NCI-H1105 treated with DMSO at 0.1 percent for 48 hours (cell line): ENCODE measurements around the gene DDR1.
"Not testable (repeated sequence)": the region's sequence is repeated elsewhere in the genome, so short reads cannot be mapped to it uniquely, and the experiment has no call there.

ENCODE experiments used
- DNase-seq: peaks from one replicate; lab custom pipeline; 2025; lab: John Stamatoyannopoulos, UW

The DDR1 gene

GRCh38 chr6:30883685-30884520 lies at the start of gene DDR1:
Gene DDR1 (plus strand): TSS chr6:30884519. CDS start chr6:30888730, 4,211 bp downstream.
- DNase-seq = peak; percentile 65

GRCh38 chr6:30834646-30835045 lies 49.7 kb upstream of the DDR1 start:
- no peak for DNase-seq

GRCh38 chr6:30835576-30835975 lies 48.7 kb upstream of the DDR1 start:
- no peak for DNase-seq

GRCh38 chr6:30836431-30836866 lies 47.9 kb upstream of the DDR1 start:
- no peak for DNase-seq

- DNase-seq = no peak
These were observed 47.4 kb upstream of the DDR1 start for GRCh38 chr6:30836957-30837356.

- DNase-seq = no peak
These were observed 46.9 kb upstream of the DDR1 start for GRCh38 chr6:30837432-30837831.

GRCh38 chr6:30837870-30838269 lies 46.4 kb upstream of the DDR1 start:
- DNase-seq = no peak

- DNase-seq = no peak
These were observed 44.6 kb upstream of the DDR1 start for GRCh38 chr6:30839671-30840070.

- no peak for DNase-seq
These were observed 44.0 kb upstream of the DDR1 start for GRCh38 chr6:30840084-30840934.

GRCh38 chr6:30840935-30841643 lies 43.2 kb upstream of the DDR1 start:
- DNase-seq = no peak

GRCh38 chr6:30841644-30842504 lies 42.4 kb upstream of the DDR1 start:
- DNase-seq = no peak

- no peak for DNase-seq
These were observed 41.3 kb upstream of the DDR1 start for GRCh38 chr6:30842754-30843610.

- DNase-seq = no peak
These were observed 40.7 kb upstream of the DDR1 start for GRCh38 chr6:30843611-30843998.

- DNase-seq = no peak
These were observed 40.2 kb upstream of the DDR1 start for GRCh38 chr6:30844118-30844535.

GRCh38 chr6:30845183-30845582 lies 39.1 kb upstream of the DDR1 start:
- DNase-seq = no peak

- no peak for DNase-seq
These were observed 36.8 kb upstream of the DDR1 start for GRCh38 chr6:30847421-30847970.

- DNase-seq = no peak
These were observed 36.3 kb upstream of the DDR1 start for GRCh38 chr6:30847971-30848436.

GRCh38 chr6:30849903-30850651 lies 34.2 kb upstream of the DDR1 start:
- DNase-seq = no peak

- DNase-seq = not testable (repeated sequence)
These were observed 31.9 kb upstream of the DDR1 start for GRCh38 chr6:30852459-30852858.
